ENCODE measurements around the gene FBXL17.

GRCh38 chr5:107915176-107915812 is 466.6 kb downstream of the FBXL17 start:
- TF ChIP-seq CTCF (IDR thresholded peaks at IDR 0.05) (no peak), EP300 (IDR thresholded peaks at IDR 0.05) (no peak), POLR2A (IDR thresholded peaks at IDR 0.05) (no peak), POLR2AphosphoS5 (IDR thresholded peaks at IDR 0.05) (no peak)
